ENCODE measurements around the gene EIF4EBP3.

DNA sequence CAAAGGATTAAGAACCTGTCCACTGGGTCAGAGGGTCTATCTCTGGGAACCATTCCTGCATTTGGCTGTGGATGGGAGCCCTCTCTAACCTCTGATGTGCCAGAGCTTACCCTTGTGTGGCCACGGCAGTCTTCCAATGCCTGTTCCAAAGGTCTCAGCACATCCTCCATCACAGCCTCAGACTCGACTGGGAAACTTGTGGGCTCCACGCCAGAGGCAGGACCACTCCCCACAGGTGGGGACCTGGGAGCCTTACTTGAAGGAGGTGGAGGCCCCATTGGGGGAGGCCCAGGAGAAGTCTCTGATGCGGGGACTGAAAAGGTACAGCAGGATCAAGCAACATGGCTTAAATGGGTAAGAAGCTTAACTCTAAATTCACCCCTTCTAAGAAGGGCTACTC lies 4.4 kb downstream of the EIF4EBP3 start:
- TF ChIP-seq, protein P1, sequence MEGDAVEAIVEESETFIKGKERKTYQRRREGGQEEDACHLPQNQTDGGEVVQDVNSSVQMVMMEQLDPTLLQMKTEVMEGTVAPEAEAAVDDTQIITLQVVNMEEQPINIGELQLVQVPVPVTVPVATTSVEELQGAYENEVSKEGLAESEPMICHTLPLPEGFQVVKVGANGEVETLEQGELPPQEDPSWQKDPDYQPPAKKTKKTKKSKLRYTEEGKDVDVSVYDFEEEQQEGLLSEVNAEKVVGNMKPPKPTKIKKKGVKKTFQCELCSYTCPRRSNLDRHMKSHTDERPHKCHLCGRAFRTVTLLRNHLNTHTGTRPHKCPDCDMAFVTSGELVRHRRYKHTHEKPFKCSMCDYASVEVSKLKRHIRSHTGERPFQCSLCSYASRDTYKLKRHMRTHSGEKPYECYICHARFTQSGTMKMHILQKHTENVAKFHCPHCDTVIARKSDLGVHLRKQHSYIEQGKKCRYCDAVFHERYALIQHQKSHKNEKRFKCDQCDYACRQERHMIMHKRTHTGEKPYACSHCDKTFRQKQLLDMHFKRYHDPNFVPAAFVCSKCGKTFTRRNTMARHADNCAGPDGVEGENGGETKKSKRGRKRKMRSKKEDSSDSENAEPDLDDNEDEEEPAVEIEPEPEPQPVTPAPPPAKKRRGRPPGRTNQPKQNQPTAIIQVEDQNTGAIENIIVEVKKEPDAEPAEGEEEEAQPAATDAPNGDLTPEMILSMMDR (conservative IDR thresholded peaks at IDR 0.05; ENCODE audit: low read length), result no peak
- no peak for TF ChIP-seq EZH2phosphoT487 (IDR thresholded peaks at IDR 0.05; ENCODE audit: borderline replicate concordance)
